ENCODE measurements around the gene SLC27A5. TPM values are rescaled to one million over a fixed set of nuclear protein-coding genes. Genes with fewer than 3 reads are reported as not detected.
A peak's percentile ranks its signal among the peaks of the same experiment; 100 is the strongest.

SLC27A5 gene
- total RNA-seq, 1 experiment from 2014 or later = 8.4 TPM

GRCh38 chr19:58515259-58515658 is 3.5 kb upstream of the SLC27A5 start:
- H3K27ac ChIP-seq = no peak overlapping the region
- intact Hi-C loops (cut with micrococcal nuclease; ENCODE audit: unreplicated experiment) = loop anchor here (5.0 kb wide), 1 partner anchor 1413 kb away; no protein-coding TSS in a partner anchor
- no peak overlapping the region for H3K4me3 ChIP-seq
- no peaks in the 10 kb centered on the region for H3K27me3 ChIP-seq (ENCODE audit: insufficient read depth, low read depth)
- no peak for TF ChIP-seq CTCF (conservative IDR thresholded peaks at IDR 0.05)
- TF ChIP-seq EZH2 (IDR thresholded peaks at IDR 0.05; ENCODE audit: low read depth) = no peak
- H2AFZ ChIP-seq = no peak overlapping the region
- peaks cover 18% of the 10 kb centered on the region for H3K79me2 ChIP-seq (ENCODE audit: low read depth)
- no peak for DNase-seq
- no peaks in the 10 kb centered on the region for H3K9me2 ChIP-seq (ENCODE audit: insufficient read depth)
- no peaks in the 10 kb centered on the region for H3K36me3 ChIP-seq (ENCODE audit: low read depth)
- BruUV-seq (replicated peaks) = no TSS peak
- H4K20me1 ChIP-seq (ENCODE audit: insufficient read depth) = no peaks in the 10 kb centered on the region
- H3K4me1 ChIP-seq (replicated peaks; ENCODE audit: insufficient read depth) = peaks cover 6% of the 10 kb centered on the region
- H3K4me2 ChIP-seq = no peak overlapping the region
- ChIA-PET POLR2A (ENCODE audit: unreplicated experiment) (no interaction called here), CTCF (no interaction called here)
- peaks cover 12% of the 10 kb centered on the region; the same call in 1 of the 2 replicates for H3F3A ChIP-seq (ENCODE audit: insufficient read depth, low read depth)
- H3K9me3 ChIP-seq (ENCODE audit: insufficient read depth, low read depth) = no peaks in the 10 kb centered on the region

GRCh38 chr19:58514564-58515022 is 2.8 kb upstream of the SLC27A5 start:
- Histone ChIP-seq H3K4me2 (peak overlapping the region; percentile 66), H3K4me1 (replicated peaks; ENCODE audit: insufficient read depth) (peaks cover 6% of the 10 kb centered on the region), H4K20me1 (ENCODE audit: insufficient read depth) (no peaks in the 10 kb centered on the region), H3K9me3 (ENCODE audit: insufficient read depth, low read depth) (no peaks in the 10 kb centered on the region), H3K4me3 (peak overlapping the region; percentile 45; the same call in 1 of the 2 replicates), H3K27ac (no peak overlapping the region), H3F3A (ENCODE audit: insufficient read depth, low read depth) (peaks cover 8% of the 10 kb centered on the region; the same call in 1 of the 2 replicates), H3K36me3 (ENCODE audit: low read depth) (no peaks in the 10 kb centered on the region), H3K9me2 (ENCODE audit: insufficient read depth) (no peaks in the 10 kb centered on the region), H3K79me2 (ENCODE audit: low read depth) (peaks cover 18% of the 10 kb centered on the region), H2AFZ (no peak overlapping the region), H3K27me3 (ENCODE audit: insufficient read depth, low read depth) (no peaks in the 10 kb centered on the region)
- DNase-seq = no peak
- intact Hi-C loops (cut with micrococcal nuclease; ENCODE audit: unreplicated experiment) = loop anchor here (5.0 kb wide), 1 partner anchor 1412 kb away; no protein-coding TSS in a partner anchor
- TF ChIP-seq EZH2 (IDR thresholded peaks at IDR 0.05; ENCODE audit: low read depth) = no peak
- no peak for TF ChIP-seq CTCF (conservative IDR thresholded peaks at IDR 0.05)
- ChIA-PET CTCF (no interaction called here), POLR2A (ENCODE audit: unreplicated experiment) (interaction anchor here (1.0 kb wide), 1 partner anchor 188 kb away, joined by 3 read pairs; the partner anchor contains the start of gene ZSCAN22)
- TSS peak; percentile 59 for BruUV-seq (replicated peaks)

- peak overlapping the region; percentile 45; the same call in 1 of the 2 replicates for H3K4me3 ChIP-seq
- DNase-seq = peak; percentile 60 to 69
- no peaks in the 10 kb centered on the region for H4K20me1 ChIP-seq (ENCODE audit: insufficient read depth)
- peaks cover 18% of the 10 kb centered on the region for H3K79me2 ChIP-seq (ENCODE audit: low read depth)
- peaks cover 6% of the 10 kb centered on the region for H3K4me1 ChIP-seq (replicated peaks; ENCODE audit: insufficient read depth)
- H3K27ac ChIP-seq = no peak overlapping the region
- H3K9me2 ChIP-seq (ENCODE audit: insufficient read depth) = no peaks in the 10 kb centered on the region
- intact Hi-C loops (cut with micrococcal nuclease; ENCODE audit: unreplicated experiment) = no loop called here
- peak overlapping the region; percentile 66 for H3K4me2 ChIP-seq
- H3K9me3 ChIP-seq (ENCODE audit: insufficient read depth, low read depth) = no peaks in the 10 kb centered on the region
- no peaks in the 10 kb centered on the region for H3K36me3 ChIP-seq (ENCODE audit: low read depth)
- H3F3A ChIP-seq (ENCODE audit: insufficient read depth, low read depth) = peaks cover 3% of the 10 kb centered on the region; the same call in 1 of the 2 replicates
- no TSS peak for BruUV-seq (replicated peaks)
- ChIA-PET POLR2A (ENCODE audit: unreplicated experiment) (interaction anchor here (0.6 to 1.0 kb wide), 2 partner anchors 56 to 187 kb away, joined by 3 read pairs; partner anchors contain the start of gene ZSCAN22), CTCF (interaction anchor here (0.6 kb wide), 1 partner anchor 294 kb away, joined by 4 read pairs; no protein-coding TSS in a partner anchor)
- no peak overlapping the region for H2AFZ ChIP-seq
- no peaks in the 10 kb centered on the region for H3K27me3 ChIP-seq (ENCODE audit: insufficient read depth, low read depth)
- TF ChIP-seq CTCF (conservative IDR thresholded peaks at IDR 0.05) = peak; percentile 58
- TF ChIP-seq EZH2 (IDR thresholded peaks at IDR 0.05; ENCODE audit: low read depth) = no peak
Measured at GRCh38 chr19:58513694-58514563, 2.1 kb upstream of the SLC27A5 start.

All from PC-9 (cell line).